K562 (cell line): ENCODE measurements around the gene SCYL1. TPM values are rescaled to one million over a fixed set of nuclear protein-coding genes. Genes with fewer than 3 reads are reported as not detected.

Source experiments
- ADNP ChIP-seq: fragments of 200-800 bp; sonication (Bioruptor generic); IDR thresholded peaks from 2 replicates; pipeline ENCODE4 v1.6.1; 2016; ENCODE audit warnings: missing genetic modification characterization, missing compliant biosample characterization
- BDP1 ChIP-seq: IDR thresholded peaks from 3 replicates; pipeline ENCODE4 v1.6.1; 2011; ENCODE audit not compliant: insufficient read length, insufficient read depth
- CEBPG ChIP-seq, 3 experiments: fragments of 200-800 bp in 1 of 3; sonication (Bioruptor generic) in 1 of 3; sonication (generic) in 1 of 3; formaldehyde crosslinking in 1 of 3; IDR thresholded peaks in 2 of 3; conservative IDR thresholded peaks in 1 of 3; 2 replicates each; pipeline versions ENCODE4 v1.6.1 to v1.8.0; 2016 to 2022; ENCODE audit warnings: missing compliant biosample characterization in 2 of 3, missing genetic modification characterization in 2 of 3, mild to moderate bottlenecking in 1 of 3, missing genetic modification reagents in 1 of 3
- CHD4 ChIP-seq: fragments of 200-600 bp; sonication (generic); IDR thresholded peaks from 3 replicates; pipeline ENCODE4 v1.6.1; 2012; ENCODE audit warnings: low read depth, mild to moderate bottlenecking, mixed read lengths, low read length, inconsistent platforms; ENCODE audit not compliant: insufficient read depth, insufficient replicate concordance, poor library complexity, severe bottlenecking
- ELF4 ChIP-seq: fragments of 450-650 bp; formaldehyde crosslinking; IDR thresholded peaks from 2 replicates; pipeline ENCODE4 v1.4.0; 2022; ENCODE audit warnings: missing genetic modification characterization
- FOXK2 ChIP-seq, 2 experiments: fragments of 450-650 bp; IDR thresholded peaks in 1 of 2; conservative IDR thresholded peaks in 1 of 2; 2 replicates each; pipeline ENCODE4 v1.6.1; 2016; ENCODE audit warnings: low read depth in 2 of 2, mild to moderate bottlenecking in 1 of 2
- FOXO4 ChIP-seq: fragments of 450-650 bp; formaldehyde crosslinking; IDR thresholded peaks from 2 replicates; pipeline ENCODE4 v1.4.0; 2020; ENCODE audit warnings: mild to moderate bottlenecking, moderate library complexity
- GABPA ChIP-seq: fragments of 200-800 bp; sonication (Bioruptor generic); conservative IDR thresholded peaks from 2 replicates; pipeline ENCODE4 v1.6.1; 2016; ENCODE audit warnings: low read depth, missing genetic modification characterization, missing compliant biosample characterization
- HCFC1 ChIP-seq: IDR thresholded peaks from 2 replicates; pipeline ENCODE4 v1.6.1; 2012; ENCODE audit warnings: low read depth, low read length, improper control_type of control experiment
- HDAC6 ChIP-seq: IDR thresholded peaks from 2 replicates; pipeline ENCODE4 v1.6.1; 2012; ENCODE audit warnings: low read depth, mild to moderate bottlenecking, control low read depth, inconsistent platforms, low read length, moderate library complexity
- ILK ChIP-seq: fragments of 450-650 bp; IDR thresholded peaks from 2 replicates; pipeline ENCODE4 v1.6.1; 2016; ENCODE audit warnings: missing genetic modification characterization, low read depth, mild to moderate bottlenecking, missing compliant biosample characterization, moderate library complexity, borderline replicate concordance
- MLLT1 ChIP-seq, 2 experiments: fragments of 450-650 bp; IDR thresholded peaks; 2 replicates each; pipeline ENCODE4 v1.6.1; 2016
- NCOA6 ChIP-seq: fragments of 450-650 bp; IDR thresholded peaks from 2 replicates; pipeline ENCODE4 v1.6.1; 2017; ENCODE audit warnings: mild to moderate bottlenecking
- NEUROD1 ChIP-seq: fragments of 150-350 bp; IDR thresholded peaks from 2 replicates; pipeline ENCODE4 v1.6.1; 2014; ENCODE audit warnings: borderline replicate concordance, low read length, low read depth; ENCODE audit not compliant: partially characterized antibody
- NFXL1 ChIP-seq: fragments of 450-650 bp; formaldehyde crosslinking; IDR thresholded peaks from 2 replicates; pipeline ENCODE4 v1.4.0; 2021; ENCODE audit warnings: mild to moderate bottlenecking
- NR3C1 ChIP-seq: sonication (generic); formaldehyde crosslinking; IDR thresholded peaks from 2 replicates; pipeline ENCODE4 v1.8.1; 2022; ENCODE audit warnings: missing genetic modification reagents
- SPI1 ChIP-seq: IDR thresholded peaks from 2 replicates; pipeline ENCODE4 v1.6.1; 2011; ENCODE audit warnings: low read depth, low read length, control low read depth, borderline replicate concordance
- SRSF7 ChIP-seq: fragments of 200-400 bp; formaldehyde crosslinking; optimal IDR thresholded peaks from 2 replicates; pipeline ENCODE3; 2017; ENCODE audit warnings: mild to moderate bottlenecking, low read depth, low read length
- TFAP4 ChIP-seq: sonication (generic); formaldehyde crosslinking; IDR thresholded peaks from 2 replicates; pipeline ENCODE4 v1.8.0; 2022; ENCODE audit warnings: missing genetic modification reagents, mild to moderate bottlenecking, moderate library complexity, borderline replicate concordance
- ZEB2 ChIP-seq: fragments of 450-650 bp; IDR thresholded peaks from 2 replicates; pipeline ENCODE4 v1.6.1; 2016
- ZNF699 ChIP-seq: fragments of 250-450 bp; sonication (Bioruptor Pico); IDR thresholded peaks from 2 replicates; pipeline ENCODE4 v1.8.0; 2021; ENCODE audit warnings: mild to moderate bottlenecking, moderate library complexity; ENCODE audit not compliant: insufficient replicate concordance
- polyA plus RNA-seq, 8 experiments: library from polyadenylated mRNA; depleted of rRNA in 4 of 8; stranded (reverse) in 5 of 8; unstranded in 3 of 8; fragments of >200 nt; fragmentation: Nextera tagmentation in 2 of 8; fragmentation: Illumina TruSeq in 1 of 8; extraction: Ambion mirVana in 2 of 8; extraction: Trizol in 1 of 8; gene quantifications; 2 replicates each; pipeline versions ENCODE4 v1.2.1 to v1.2.3, GENCODE V29; 2011 to 2014; ENCODE audit warnings: inconsistent platforms in 1 of 8, missing spikeins in 1 of 8
- total RNA-seq, 7 experiments: library from RNA; depleted of rRNA in 6 of 7; stranded (reverse); fragments of >200 nt in 6 of 7; fragmentation: Illumina TruSeq in 2 of 7; extraction: Trizol in 2 of 7; gene quantifications; 2 replicates each; pipeline versions ENCODE4 v1.2.1 to v1.2.3, GENCODE V29; 2011 to 2021; ENCODE audit warnings: low replicate concordance in 1 of 7
- TF ChIP-seq, protein P1 (sequence below), 2 experiments: fragments of 250-450 bp in 1 of 2; fragments of 450-650 bp in 1 of 2; sonication (Bioruptor Pico) in 1 of 2; IDR thresholded peaks; 2 replicates each; pipeline versions ENCODE4 v1.6.1 to v1.8.0; 2016 to 2021; ENCODE audit warnings: mild to moderate bottlenecking in 2 of 2, moderate library complexity in 2 of 2, missing compliant biosample characterization in 1 of 2, missing genetic modification characterization in 1 of 2

Gene SCYL1
- total and polyA plus RNA-seq, 9 of the 15 experiments (the other 6 are each of a cell fraction or from before 2014, with no cell fraction given): 1.9 to 145 (median 57.6) TPM

DNA sequence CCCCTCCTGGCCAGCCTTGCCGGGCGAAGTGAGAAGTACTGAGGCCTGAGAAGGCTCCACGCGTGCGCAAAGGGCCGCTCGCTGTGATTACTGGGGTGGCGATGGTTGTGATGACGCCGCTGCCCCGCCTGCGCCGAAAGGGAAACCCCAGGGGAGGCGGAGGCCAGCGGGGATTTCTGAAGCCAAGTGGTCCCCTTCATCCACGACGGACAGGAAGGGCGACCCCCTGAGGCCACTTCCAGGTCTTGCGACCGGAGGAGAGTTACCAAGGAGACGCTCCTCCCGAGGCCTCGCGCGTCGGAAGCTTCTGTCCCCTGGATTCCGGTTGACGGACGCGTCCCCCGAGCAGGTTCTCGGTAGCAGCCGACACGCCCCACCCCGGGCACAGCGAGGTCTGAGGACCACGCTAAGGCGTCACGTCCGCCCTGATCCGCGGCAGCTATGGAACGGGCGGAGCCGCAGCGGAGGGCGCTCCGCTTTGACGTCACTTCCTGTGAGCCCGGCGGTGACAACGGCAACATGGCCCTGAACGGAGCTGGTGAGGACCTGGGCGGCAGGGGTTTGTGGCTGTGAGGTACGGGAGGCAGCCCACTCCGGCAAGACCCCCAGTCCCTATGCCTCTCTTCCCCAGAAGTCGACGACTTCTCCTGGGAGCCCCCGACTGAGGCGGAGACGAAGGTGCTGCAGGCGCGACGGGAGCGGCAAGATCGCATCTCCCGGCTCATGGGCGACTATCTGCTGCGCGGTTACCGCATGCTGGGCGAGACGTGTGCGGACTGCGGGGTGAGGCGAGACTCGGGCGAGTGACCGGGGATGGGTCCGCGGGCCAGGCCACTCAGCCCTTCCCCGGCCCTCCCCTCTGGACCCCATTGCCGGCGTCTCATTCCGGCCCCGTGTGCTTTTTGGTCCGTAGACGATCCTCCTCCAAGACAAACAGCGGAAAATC is 45.4 kb downstream of the SCYL1 start, which contains the start of gene ZNRD2 (continued):
- TF ChIP-seq, protein P1, sequence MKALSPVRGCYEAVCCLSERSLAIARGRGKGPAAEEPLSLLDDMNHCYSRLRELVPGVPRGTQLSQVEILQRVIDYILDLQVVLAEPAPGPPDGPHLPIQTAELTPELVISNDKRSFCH (CRISPR knock-in tag; IDR thresholded peaks at IDR 0.05): no peak
- TF ChIP-seq, protein P1 (tag; IDR thresholded peaks at IDR 0.05): peak; percentile 55; the same call in 1 of the 2 replicates
- TF ChIP-seq CEBPG (CRISPR knock-in tag; IDR thresholded peaks at IDR 0.05) (no peak), CEBPG (tag; conservative IDR thresholded peaks at IDR 0.05 in 1 of 2, IDR thresholded peaks at IDR 0.05 in 1 of 2) (no peak), ZEB2 (peak; percentile 74; the same call in 1 of the 2 replicates), TFAP4 (CRISPR knock-in tag) (peak; percentile 91), HDAC6 (no peak), CHD4 (no peak), FOXK2 (conservative IDR thresholded peaks at IDR 0.05 in 1 of 2, IDR thresholded peaks at IDR 0.05 in 1 of 2; ENCODE audit: low read depth in 2 of 2) (peak; percentile 98 to 99), NEUROD1 (peak; percentile 55), ADNP (tag) (no peak), MLLT1 (IDR thresholded peaks at IDR 0.05) (0 out of 4 replicates have a peak, but pooled peaks of 1 of the 2 experiments have one; percentile 52), BDP1 (no peak), SPI1 (no peak), FOXO4 (CRISPR knock-in tag) (0 out of 2 replicates have a peak, but pooled peaks have one; percentile 42), HCFC1 (peak; percentile 94), SRSF7 (no peak), NR3C1 (CRISPR knock-in tag) (no peak), ILK (tag) (no peak), ELF4 (CRISPR knock-in tag) (0 out of 2 replicates have a peak, but pooled peaks have one; percentile 35), ZNF699 (no peak), GABPA (tag) (peak; percentile 99), NFXL1 (CRISPR knock-in tag) (no peak), NCOA6 (no peak)
